IMR-90 (cell line): ENCODE results near the gene SPTSSA. TPM values are rescaled to one million over a fixed set of nuclear protein-coding genes. Genes with fewer than 3 reads are reported as not detected.
"Not testable (repeated sequence)": the region's sequence is repeated elsewhere in the genome, so short reads cannot be mapped to it uniquely, and the experiment has no call there.

ENCODE experiments used
- ATAC-seq: fragments of 200-7000 bp; cut with Tn5 transposase; 2 replicates; pipeline ENCODE4 v1.9.1; 2020; ENCODE audit warnings: low read depth, mild to moderate bottlenecking, moderate library complexity
- BruUV-seq: library from RNA; stranded (reverse); fragments of 400-500 nt; replicated peaks from 2 replicates; lab custom pipeline; 2021; lab: Mats Ljungman, UMichigan
- CTCF ChIA-PET: fragments of 300-600 bp; formaldehyde crosslinking; extraction: SDS; loops from one replicate; lab custom pipeline; 2021; ENCODE audit warnings: antibody characterized with exemption; lab: Yijun Ruan, JAX
- POLR2A ChIA-PET: fragments of 300-600 bp; sonication (Branson Sonifier 250); formaldehyde crosslinking; loops from one replicate; lab custom pipeline; 2022; ENCODE audit warnings: antibody characterized with exemption; ENCODE audit not compliant: unreplicated experiment; lab: Charles Lee
- DNase-seq: peaks from one replicate; pipeline ENCODE4 v3.0.0; 2013
- H2AFZ ChIP-seq: replicated peaks from 2 replicates; pipeline ENCODE3; 2013; ENCODE audit warnings: low read length, mild to moderate bottlenecking; ENCODE audit not compliant: poor library complexity
- H2AK5ac ChIP-seq: 2 replicates; pipeline ENCODE4 v1.6.1; 2013; ENCODE audit warnings: low read depth, low read length, inconsistent platforms
- H2AK9ac ChIP-seq: replicated peaks from 2 replicates; pipeline ENCODE3; 2013; ENCODE audit warnings: mild to moderate bottlenecking, low read depth, low read length, moderate library complexity; ENCODE audit not compliant: poor library complexity
- H2BK120ac ChIP-seq: 2 replicates; pipeline ENCODE4 v1.6.1; 2013; ENCODE audit warnings: low read depth, low read length, inconsistent platforms
- H2BK15ac ChIP-seq: 3 replicates; pipeline ENCODE4 v1.6.1; 2013; ENCODE audit warnings: low read depth, low read length, inconsistent platforms
- H2BK20ac ChIP-seq: 2 replicates; pipeline ENCODE4 v1.6.1; 2013; ENCODE audit warnings: low read depth, mild to moderate bottlenecking, inconsistent platforms, low read length, moderate library complexity
- H2BK5ac ChIP-seq: 2 replicates; pipeline ENCODE4 v1.6.1; 2013; ENCODE audit warnings: mild to moderate bottlenecking, low read depth, low read length, inconsistent platforms; ENCODE audit not compliant: poor library complexity, severe bottlenecking
- H3K14ac ChIP-seq: replicated peaks from 2 replicates; pipeline ENCODE4 v1.6.1; 2013; ENCODE audit warnings: low read depth, low read length, inconsistent platforms
- H3K18ac ChIP-seq: 2 replicates; pipeline ENCODE4 v1.6.1; 2013; ENCODE audit warnings: low read depth, low read length, control low read depth
- H3K23ac ChIP-seq: 2 replicates; pipeline ENCODE4 v1.6.1; 2013; ENCODE audit warnings: low read depth, low read length, inconsistent platforms
- H3K27ac ChIP-seq: 2 replicates; pipeline ENCODE4 v1.5.1; 2013; ENCODE audit warnings: mild to moderate bottlenecking, control low read depth, low read length; ENCODE audit not compliant: insufficient read depth
- H3K27me3 ChIP-seq: 2 replicates; pipeline ENCODE4 v1.6.1; 2013; ENCODE audit warnings: low read length; ENCODE audit not compliant: control insufficient read depth, insufficient read depth
- H3K36me3 ChIP-seq: 2 replicates; pipeline ENCODE4 v1.6.1; 2013; ENCODE audit warnings: low read length, mixed read lengths; ENCODE audit not compliant: control insufficient read depth, insufficient read depth
- H3K4ac ChIP-seq: 2 replicates; pipeline ENCODE4 v1.6.1; 2013; ENCODE audit warnings: low read depth, low read length, inconsistent platforms
- H3K4me1 ChIP-seq: 2 replicates; pipeline ENCODE4 v1.6.1; 2013; ENCODE audit warnings: low read length, mixed read lengths; ENCODE audit not compliant: control insufficient read depth, insufficient read depth
- H3K4me2 ChIP-seq: 2 replicates; pipeline ENCODE4 v1.6.1; 2013; ENCODE audit warnings: low read depth, mild to moderate bottlenecking, control low read depth, low read length, moderate library complexity
- H3K4me3 ChIP-seq: 2 replicates; pipeline ENCODE4 v1.5.1; 2013; ENCODE audit warnings: low read depth, mild to moderate bottlenecking, control low read depth, low read length, moderate library complexity; ENCODE audit not compliant: insufficient read depth
- H3K56ac ChIP-seq: 2 replicates; pipeline ENCODE4 v1.6.1; 2013; ENCODE audit warnings: low read length, inconsistent platforms; ENCODE audit not compliant: insufficient read depth; ENCODE audit errors: extremely low read depth
- H3K79me1 ChIP-seq, 2 experiments: 2 replicates each; pipeline ENCODE4 v1.6.1; 2013; ENCODE audit warnings: low read length in 2 of 2, inconsistent platforms in 1 of 2, low read depth in 1 of 2
- H3K9ac ChIP-seq: 2 replicates; pipeline ENCODE4 v1.6.1; 2013; ENCODE audit warnings: low read depth, low read length, control low read depth
- H3K9me1 ChIP-seq: 2 replicates; pipeline ENCODE4 v1.6.1; 2013; ENCODE audit warnings: low read length, inconsistent platforms; ENCODE audit not compliant: insufficient read depth
- H3K9me3 ChIP-seq: 2 replicates; pipeline ENCODE4 v1.6.1; 2013; ENCODE audit warnings: low read length; ENCODE audit not compliant: control insufficient read depth, insufficient read depth
- H4K20me1 ChIP-seq: 2 replicates; pipeline ENCODE4 v1.6.1; 2013; ENCODE audit warnings: low read length, inconsistent platforms; ENCODE audit not compliant: insufficient read depth
- H4K5ac ChIP-seq: 2 replicates; pipeline ENCODE4 v1.6.1; 2013; ENCODE audit warnings: mild to moderate bottlenecking, low read depth, low read length, control low read depth
- H4K8ac ChIP-seq, 2 experiments: 2 replicates each; pipeline ENCODE4 v1.6.1; 2013; ENCODE audit warnings: low read depth in 2 of 2, low read length in 2 of 2, control low read depth in 1 of 2, inconsistent platforms in 1 of 2
- H4K91ac ChIP-seq: 2 replicates; pipeline ENCODE4 v1.6.1; 2013; ENCODE audit warnings: low read depth, low read length, inconsistent platforms; ENCODE audit not compliant: insufficient read depth
- dilution Hi-C: fragments of 300-500 bp; cut with HindIII; formaldehyde crosslinking; loops from one replicate; pipeline ENCODE4 v1.14.3; 2018; ENCODE audit warnings: low sequenced_read_pairs; ENCODE audit not compliant: unreplicated experiment
- in situ Hi-C: fragments of 300-500 bp; cut with MboI; formaldehyde crosslinking; loops from 3 replicates; pipeline ENCODE4 v1.14.3; 2019; ENCODE audit warnings: low sequenced_read_pairs, inconsistent platforms, mixed read lengths
- intact Hi-C: fragments of 100-400 bp; cut with micrococcal nuclease; formaldehyde crosslinking; loops from 2 replicates; pipeline ENCODE4 v1.10.0; 2022
- polyA plus RNA-seq, 3 experiments: library from polyadenylated mRNA; depleted of rRNA; stranded (reverse); fragments of >200 nt; gene quantifications; 2 replicates each; pipeline ENCODE4 v1.2.3, GENCODE V29; 2012; ENCODE audit warnings: low replicate concordance in 1 of 3
- total RNA-seq: library from RNA; depleted of rRNA; stranded (reverse); fragments of >200 nt; gene quantifications from 2 replicates; pipeline ENCODE4 v1.2.3, GENCODE V29; 2012

SPTSSA gene
- total and polyA plus RNA-seq, 2 of the 4 experiments (the other 2 are of a cell fraction) = 10.8 to 26.2 TPM

GRCh38 chr14:34385881-34386280, 76.2 kb downstream of the SPTSSA start:
- H2AK5ac ChIP-seq, H3K18ac ChIP-seq, CTCF ChIA-PET, H3K14ac ChIP-seq, H2BK5ac ChIP-seq, H2AFZ ChIP-seq, H3K4me3 ChIP-seq, H3K4ac ChIP-seq, H2BK120ac ChIP-seq, H3K4me2 ChIP-seq, H3K56ac ChIP-seq, DNase-seq, H2BK20ac ChIP-seq, H3K4me1 ChIP-seq, H3K23ac ChIP-seq, H3K79me1 ChIP-seq, BruUV-seq, H3K27ac ChIP-seq, H4K20me1 ChIP-seq, H4K91ac ChIP-seq, H3K9me1 ChIP-seq, dilution Hi-C loops, H2AK9ac ChIP-seq, H3K36me3 ChIP-seq, POLR2A ChIA-PET, H2BK15ac ChIP-seq, in situ Hi-C loops, H3K9ac ChIP-seq, H3K27me3 ChIP-seq, intact Hi-C loops, H4K8ac ChIP-seq, ATAC-seq, H3K9me3 ChIP-seq, H4K5ac ChIP-seq: not testable (repeated sequence)
